Inflammatory macrophage treated with lipopolysaccharide for 4 hours (primary cell): ENCODE results near the gene SLC27A6.
"Not testable (repeated sequence)": the region's sequence is repeated elsewhere in the genome, so short reads cannot be mapped to it uniquely, and the experiment has no call there.

ENCODE experiments used
- DNase-seq: peaks from one replicate; pipeline ENCODE4 v3.0.0-alpha.2; 2020

Gene SLC27A6, protein sequence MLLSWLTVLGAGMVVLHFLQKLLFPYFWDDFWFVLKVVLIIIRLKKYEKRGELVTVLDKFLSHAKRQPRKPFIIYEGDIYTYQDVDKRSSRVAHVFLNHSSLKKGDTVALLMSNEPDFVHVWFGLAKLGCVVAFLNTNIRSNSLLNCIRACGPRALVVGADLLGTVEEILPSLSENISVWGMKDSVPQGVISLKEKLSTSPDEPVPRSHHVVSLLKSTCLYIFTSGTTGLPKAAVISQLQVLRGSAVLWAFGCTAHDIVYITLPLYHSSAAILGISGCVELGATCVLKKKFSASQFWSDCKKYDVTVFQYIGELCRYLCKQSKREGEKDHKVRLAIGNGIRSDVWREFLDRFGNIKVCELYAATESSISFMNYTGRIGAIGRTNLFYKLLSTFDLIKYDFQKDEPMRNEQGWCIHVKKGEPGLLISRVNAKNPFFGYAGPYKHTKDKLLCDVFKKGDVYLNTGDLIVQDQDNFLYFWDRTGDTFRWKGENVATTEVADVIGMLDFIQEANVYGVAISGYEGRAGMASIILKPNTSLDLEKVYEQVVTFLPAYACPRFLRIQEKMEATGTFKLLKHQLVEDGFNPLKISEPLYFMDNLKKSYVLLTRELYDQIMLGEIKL

DNA sequence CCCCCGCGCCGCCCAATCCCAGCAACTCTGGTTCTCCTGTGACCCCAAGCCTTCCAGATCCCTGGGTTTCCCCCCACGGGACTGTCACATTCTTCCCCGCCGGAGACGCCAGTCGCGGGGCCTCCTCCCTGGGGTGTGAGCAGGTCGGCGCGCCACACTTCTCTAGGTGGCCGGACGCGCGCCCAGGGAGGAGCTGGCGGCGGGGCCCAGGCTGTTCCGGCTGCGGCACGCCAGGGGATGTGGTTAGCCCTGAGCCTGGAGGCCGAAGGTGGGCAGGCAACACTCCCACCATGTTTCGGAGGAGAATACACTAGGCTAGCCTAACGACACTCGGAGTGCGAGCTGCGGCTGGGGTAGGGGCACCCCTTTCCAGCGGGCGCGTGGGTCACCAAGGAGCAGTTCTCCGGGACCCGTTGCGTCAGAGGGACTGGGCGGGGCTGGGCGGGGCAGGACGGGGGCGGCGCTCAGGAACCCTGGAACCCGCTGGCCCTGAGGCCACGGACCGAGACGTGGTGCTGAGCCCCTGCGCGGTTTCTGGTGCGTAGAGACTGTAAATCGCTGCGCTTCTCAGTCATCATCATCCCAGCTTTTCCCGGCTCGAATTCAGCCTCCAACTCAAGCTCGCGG, at the start of gene SLC27A6:
Gene SLC27A6 (plus strand): TSS at position 478 of the 627 bp plus-strand sequence. CDS start 650 bp downstream, outside the sequence.
- no peak for DNase-seq

DNA sequence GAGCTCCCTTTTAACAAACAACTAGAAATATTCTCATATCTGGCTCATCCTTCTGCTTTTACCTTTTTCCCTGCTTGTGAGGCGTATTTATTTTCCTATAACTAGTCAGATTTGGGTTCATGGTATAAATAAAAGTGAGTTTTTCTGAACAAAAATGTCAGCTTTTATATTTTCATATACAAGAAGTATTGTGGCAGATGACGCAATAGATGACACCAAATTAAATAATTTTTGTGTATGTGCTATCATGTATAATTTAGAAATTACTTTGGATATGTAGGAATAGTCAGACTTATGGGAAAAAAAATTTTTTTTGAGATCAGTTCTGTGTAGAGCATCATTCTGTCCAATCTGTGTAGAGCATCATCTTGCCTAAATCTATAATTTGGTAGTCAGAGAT, 45.7 kb upstream of the SLC27A6 start:
- no peak for DNase-seq

DNA sequence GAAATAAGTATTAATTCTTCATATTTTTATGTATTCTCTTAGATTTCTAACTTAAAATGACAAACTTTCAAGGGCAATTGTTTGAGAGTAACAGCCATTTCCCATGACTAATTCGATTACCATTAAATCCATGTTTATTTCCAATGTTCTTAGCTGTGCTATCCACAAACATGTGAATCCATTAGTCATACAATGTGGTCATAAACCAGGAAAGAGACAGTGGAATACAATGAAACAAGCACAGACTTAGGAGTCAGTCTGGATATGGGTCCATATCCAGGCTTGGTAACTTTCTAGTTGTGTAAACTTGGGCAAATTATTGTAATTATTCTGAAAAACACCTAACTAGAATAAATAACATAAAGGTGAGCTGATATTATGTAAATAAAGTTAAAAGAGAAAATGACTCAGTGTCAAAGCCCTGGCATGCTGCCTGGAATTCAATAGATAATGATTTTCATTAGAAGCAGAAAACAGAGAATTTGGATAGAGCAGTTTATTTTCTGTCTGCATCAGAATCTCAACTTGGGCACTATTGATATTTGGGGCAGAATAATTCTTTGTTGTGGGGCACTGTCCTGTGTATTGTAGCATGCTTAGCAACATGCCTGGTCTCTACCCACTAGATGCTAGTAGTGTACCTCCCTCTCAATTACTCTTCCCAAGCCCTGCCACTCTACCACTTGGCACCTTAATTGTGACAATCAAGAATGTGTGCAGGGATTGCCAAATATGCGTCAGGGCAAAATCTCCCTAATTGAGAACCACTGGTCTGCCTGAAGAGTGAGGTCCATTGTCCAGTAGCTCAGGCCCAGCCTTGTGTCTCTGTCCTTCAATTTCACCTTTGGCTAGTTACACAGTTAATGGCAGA, 44.7 kb upstream of the SLC27A6 start:
- no peak for DNase-seq

DNA sequence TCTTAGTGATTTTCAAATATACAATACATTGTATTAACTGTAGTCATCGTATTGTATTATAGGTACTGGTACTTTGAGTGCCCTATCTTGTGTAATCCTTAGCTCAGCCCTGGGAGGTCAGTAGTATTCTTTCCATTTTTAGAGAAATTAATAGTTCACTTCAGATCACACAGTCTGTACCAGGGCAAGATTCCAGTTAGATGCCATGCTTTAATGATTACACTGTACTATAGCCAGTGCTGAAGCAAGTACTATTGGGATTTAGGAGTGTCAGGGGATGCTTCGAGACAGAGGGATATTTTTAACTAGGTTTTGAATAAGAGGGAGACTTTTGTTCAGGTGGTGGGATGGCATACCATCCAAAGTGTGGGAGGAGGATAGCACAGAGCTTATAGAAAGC, 41.0 kb upstream of the SLC27A6 start:
- DNase-seq = no peak

DNA sequence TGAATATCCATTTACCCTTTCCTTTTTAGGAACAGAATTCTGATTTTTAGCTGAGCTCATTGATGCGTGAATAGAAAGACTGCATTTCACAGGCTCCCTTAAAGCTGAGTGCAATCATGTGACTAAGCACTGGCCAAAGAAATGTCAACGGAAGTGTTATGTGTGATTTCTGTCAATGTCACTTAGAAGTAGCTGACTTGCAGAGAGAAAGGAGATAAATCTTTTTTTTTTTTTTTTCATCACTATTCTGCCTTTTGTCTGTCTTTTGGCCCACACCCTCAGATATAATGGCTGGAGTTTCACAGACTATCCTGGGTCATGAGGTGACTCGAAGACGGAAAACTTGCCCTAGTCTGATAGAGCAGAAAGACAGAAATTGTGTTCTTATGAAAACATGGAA, 39.3 kb upstream of the SLC27A6 start:
- no peak for DNase-seq

DNA sequence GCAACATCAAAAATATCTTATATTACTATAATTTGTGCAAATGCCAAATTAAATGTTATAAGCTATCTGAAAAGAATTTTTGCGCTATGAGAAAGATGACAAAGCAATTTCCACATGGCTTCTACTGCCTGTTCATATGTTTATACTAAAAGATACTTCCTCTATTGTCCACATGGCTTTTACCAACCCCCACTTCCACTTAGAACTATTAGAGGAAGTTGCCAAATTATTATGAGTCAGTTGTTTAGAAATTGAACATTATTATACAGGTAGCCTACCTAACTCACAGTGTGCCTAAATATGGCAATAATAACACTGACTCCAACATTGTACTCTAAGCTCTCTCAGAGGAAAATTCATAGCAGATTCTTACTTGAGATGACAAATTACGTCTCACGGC, 37.6 kb upstream of the SLC27A6 start:
- peak; percentile 75 for DNase-seq

DNA sequence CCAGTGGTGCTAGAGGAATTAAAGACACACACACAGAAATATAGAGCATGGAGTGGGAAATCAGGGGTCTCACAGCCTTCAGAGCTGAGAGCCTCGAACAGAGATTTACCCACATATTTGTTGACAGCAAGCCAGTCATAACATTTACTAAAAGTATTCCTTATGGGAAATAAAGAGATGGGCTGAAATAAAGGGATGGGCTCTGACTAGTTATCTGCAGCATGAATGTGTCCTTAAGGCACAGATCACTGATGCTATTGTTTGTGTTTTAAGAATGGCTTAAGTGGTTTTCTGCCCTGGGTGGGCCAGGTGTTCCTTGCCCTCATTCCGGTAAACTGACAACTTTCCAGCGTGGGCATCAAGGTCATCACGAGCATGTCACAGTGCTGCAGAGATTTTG, 33.1 kb upstream of the SLC27A6 start:
- not testable (repeated sequence) for DNase-seq

DNA sequence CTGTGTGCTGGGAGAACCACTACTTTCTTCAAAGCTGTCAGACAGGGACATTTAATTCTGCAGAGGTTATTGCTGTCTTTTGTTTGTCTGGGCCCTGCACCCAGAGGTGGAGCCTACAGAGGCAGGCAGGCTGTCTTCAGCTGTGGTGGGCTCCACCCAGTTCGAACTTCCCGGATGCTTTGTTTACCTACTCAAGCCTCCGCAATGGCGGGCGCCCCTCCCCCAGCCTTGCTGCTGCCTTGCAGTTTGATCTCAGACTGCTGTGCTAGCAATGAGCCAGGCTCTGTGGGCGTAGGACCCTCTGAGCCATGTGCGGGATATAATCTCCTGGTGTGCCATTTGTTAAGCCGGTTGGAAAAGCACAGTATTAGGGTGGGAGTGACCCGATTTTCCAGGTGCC, 22.2 kb upstream of the SLC27A6 start:
- DNase-seq = not testable (repeated sequence)

DNA sequence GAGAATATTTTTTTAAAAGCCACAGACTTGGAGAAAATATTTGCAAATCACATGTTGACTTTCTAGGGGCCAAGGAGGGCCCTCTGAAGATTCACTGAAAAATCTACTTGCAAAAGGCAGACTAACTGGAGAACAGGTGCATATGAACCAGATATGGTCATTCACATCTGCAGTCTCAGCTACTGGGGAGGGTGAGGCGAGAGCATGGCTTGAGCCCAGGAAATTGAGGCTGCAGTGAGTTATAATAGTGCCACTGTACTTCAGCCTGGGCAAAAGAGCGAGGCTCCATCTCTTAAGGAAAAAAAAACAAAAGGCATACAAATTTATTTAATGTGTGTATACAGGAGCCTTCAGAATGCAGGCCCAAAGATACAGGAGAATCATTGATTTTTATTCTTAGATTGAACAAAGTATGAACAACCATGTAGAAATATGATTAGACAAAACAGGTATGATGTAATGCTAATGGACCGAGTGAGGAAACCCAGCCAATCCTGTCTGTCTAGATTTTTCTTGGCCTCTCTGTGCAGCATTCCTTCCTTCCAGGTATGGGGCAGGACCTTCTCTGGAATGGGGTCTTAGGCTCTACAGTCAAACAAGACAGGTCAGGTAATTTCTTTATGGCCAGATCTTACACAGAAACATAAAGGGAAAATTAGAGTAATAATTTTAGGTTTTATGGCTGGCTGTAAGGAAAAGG, 15.3 kb upstream of the SLC27A6 start:
- DNase-seq = no peak

DNA sequence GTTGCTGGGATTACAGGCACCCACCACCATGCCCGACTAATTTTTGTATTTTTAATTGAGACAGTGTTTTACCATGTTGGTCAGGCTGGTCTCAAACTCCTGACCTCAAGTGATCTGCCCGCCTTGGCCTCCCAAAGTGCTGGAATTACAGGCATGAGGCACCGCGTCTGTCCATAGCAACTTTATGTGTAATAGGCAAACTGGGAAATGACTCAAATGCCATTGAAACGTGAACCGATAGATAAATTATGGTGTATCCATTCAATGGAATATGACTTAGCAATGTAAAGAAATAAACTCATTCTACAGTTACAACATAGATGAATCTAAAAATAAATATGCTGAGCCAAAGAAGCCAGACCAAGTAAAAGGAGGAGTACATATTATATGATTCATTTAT, 14.0 kb upstream of the SLC27A6 start:
- DNase-seq = not testable (repeated sequence)

DNA sequence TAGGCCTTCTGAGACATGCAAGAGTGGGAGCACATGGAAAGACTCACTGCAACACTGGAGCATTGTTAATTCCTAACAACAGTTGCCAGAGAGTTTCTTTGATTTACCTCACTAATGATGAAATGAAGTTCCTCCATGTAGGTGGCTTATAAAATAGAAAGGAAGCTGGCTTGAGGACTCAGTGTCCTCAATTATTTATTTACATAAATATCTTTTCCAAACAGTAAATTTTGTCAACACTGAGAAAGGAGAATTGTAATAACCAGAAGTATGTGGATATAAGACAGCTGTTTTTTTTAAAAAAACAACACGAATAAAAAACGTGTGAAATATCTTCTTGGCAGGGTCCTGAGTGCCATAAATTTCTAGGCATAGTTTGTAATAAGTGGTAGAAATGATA, 9.1 kb upstream of the SLC27A6 start:
- no peak for DNase-seq

DNA sequence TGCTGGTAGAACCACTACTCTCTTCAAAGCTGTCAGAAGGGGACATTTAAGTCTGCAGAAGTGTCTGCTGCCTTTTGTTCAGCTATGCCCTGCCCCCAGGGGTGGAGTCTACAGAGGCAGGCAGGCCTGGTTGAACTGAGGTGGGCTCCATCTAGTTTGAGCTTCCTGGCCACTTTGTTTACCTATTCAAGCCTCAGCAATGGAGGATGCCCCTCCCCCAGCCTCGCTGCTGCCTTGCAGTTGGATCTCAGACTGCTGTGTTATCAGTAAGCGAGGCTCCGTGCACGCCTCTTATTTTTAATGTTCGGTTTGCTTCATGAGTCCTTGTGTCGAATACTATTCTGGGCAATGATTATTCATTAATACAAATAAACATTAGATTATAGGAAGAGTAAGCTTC, 3.1 kb upstream of the SLC27A6 start:
- DNase-seq = no peak

DNA sequence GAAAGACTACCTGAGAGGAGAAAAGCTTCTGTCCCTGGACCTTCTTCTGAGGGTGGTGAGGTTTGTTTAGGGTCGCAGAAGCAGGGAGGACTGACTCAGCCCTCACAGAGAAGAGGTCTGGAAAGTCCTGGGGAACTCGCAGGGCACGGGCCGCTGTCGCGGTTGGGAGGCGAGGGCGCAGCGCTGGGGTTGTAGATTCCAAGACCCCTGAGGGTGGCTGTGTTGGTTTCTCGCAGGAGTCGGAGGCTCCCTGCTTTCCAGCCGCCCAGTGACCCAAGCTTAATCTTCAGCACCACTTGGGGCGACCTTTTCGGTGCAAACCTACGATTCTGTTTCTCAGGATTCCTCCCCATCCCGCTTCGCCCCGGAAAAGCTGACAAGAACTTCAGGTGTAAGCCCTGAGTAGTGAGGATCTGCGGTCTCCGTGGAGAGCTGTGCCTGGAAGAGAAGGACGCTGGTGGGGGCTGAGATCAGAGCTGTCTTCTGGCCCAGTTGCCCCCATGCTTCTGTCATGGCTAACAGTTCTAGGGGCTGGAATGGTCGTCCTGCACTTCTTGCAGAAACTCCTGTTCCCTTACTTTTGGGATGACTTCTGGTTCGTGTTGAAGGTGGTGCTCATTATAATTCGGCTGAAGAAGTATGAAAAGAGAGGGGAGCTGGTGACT, 482 bp downstream of the SLC27A6 start:
- no peak for DNase-seq

DNA sequence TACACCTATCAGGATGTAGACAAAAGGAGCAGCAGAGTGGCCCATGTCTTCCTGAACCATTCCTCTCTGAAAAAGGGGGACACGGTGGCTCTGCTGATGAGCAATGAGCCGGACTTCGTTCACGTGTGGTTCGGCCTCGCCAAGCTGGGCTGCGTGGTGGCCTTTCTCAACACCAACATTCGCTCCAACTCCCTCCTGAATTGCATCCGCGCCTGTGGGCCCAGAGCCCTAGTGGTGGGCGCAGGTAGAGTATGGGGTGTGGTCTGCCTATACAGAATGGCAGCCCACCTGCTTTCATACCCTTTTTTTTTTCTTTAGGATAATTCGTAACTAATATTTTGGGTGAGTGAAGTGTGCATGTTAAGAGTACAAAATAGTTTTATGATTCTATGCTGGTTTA, 1.1 kb downstream of the SLC27A6 start:
- no peak for DNase-seq

DNA sequence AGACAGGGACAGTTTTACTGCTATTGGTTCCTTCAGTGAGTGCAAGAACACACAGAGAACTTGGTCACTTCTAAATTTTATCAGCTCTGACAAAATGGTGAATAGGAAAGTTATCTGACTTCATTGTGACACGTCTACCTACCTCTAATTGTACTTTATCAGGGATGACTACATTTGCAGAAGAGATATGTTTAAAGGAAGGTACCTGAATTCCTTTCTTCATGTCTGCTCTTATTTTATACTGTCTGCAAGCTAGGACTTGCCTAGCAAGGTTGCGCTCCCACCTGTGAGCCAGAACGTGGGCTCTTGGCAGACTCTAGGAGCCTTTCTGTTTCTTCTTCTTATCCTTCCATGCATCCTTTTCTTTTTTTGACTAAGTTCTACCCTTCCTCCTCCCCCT, 1.6 kb downstream of the SLC27A6 start:
- no peak for DNase-seq

DNA sequence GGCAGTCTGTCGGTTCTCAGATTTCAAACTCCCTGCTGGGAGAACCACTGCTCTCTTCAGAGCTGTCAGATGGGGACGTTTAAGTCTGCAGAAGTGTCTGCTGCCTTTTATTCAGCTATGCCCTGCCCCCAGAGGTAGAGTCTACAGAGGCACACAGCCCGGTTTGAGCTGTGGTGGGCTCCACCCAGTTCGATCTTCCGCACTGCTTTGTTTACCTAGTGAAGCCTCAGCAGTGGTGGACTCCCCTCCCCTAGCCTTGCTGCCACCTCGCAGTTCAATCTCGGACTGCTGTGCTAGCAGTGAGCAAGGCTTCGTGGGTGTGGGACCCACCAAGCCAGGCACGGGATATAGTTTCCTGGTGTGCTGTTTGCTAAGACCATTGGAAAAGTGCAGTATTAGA, 8.0 kb downstream of the SLC27A6 start:
- DNase-seq = no peak

DNA sequence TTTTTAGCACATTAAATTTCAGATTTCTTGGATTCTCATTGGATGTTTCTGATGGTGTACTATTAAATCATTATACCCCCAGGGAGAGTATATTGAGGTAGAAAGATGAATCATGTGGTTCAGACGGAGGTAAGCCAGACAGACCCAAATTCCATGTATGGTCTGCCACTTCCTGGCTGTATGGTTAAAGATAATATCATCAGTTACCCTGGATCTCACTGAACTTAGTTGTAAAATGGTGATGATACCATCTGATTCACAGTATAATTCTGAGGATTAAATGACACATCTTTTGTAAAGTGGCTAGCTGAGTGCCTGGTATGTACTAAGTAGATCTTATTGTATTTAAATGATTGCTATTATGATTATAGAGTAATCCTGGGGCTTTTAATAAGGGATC, 9.3 kb downstream of the SLC27A6 start:
- DNase-seq = no peak

DNA sequence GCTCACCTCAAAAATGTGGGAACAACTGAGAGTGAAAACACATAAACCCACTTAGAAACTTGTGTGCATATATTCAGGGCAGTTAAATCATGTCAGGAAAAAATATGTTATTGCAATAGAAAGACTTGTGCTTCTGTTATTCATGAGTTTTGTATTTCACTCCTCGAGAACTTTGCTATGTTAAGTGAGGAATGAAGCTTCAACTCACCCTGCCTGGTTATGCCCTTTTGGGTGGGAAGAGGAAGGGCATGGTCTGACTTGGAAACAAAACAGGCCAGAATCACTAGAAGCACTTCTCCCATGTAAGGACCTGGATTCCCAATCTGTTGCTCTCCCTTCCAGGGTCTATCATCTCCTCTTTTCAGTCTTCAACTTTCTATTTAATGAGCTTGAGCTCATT, 14.5 kb downstream of the SLC27A6 start:
- no peak for DNase-seq

DNA sequence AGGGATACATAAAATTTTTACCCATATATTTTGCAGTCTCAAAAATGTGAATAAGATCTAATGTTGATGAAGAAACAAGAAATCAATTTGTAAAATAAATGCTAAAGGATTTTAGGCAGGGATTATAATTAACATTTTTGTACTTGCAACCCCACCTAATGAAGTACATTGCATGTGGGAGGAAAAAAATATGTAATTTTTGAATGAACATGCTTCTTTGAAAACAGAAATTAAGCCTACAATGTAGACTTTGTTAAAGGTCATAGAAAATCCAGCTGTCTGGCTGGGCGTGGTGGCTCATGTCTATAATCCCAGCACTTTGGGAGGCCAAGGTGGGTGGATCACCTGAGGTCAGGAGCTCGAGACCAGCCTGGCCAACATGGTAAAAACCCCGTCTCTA, 15.6 kb downstream of the SLC27A6 start:
- DNase-seq = no peak

DNA sequence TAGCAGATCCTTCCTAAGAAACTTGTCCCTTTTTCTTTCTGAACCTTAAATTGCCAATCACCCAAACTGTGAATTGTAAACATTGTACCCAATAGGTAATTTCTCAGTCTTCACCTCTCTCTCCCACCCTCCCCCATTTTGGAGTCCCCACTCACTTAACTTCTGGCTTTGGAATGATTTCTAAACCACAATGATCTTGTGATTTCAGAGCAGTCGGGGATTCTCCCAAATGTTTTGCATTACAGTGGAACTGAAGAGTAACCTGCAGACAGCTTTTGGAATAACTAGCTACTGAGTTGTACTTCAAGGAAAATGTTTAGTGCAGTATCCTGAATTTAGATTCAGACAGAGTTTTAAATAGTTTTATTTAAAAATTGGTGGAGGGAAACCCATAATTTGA, 19.2 kb downstream of the SLC27A6 start:
- DNase-seq = no peak

DNA sequence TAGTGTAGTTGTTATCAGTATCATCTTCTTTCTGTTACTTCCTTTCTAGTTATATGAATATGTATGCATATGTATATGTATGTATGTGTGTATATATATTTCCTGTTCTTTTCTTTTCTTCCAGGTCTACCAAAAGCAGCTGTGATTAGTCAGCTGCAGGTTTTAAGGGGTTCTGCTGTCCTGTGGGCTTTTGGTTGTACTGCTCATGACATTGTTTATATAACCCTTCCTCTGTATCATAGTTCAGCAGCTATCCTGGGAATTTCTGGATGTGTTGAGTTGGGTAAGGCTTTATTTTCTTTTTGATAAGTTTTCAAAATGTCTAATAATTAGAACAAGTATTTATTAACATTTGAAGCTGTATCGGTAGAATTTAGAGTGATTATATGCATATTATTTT, 23.2 kb downstream of the SLC27A6 start:
- no peak for DNase-seq
